AG09319 (cell line): ENCODE results near the gene ATG9B.
A peak's percentile ranks its signal among the peaks of the same experiment; 100 is the strongest.

ENCODE experiments used
- DNase-seq: peaks from one replicate; pipeline ENCODE4 v3.0.0-alpha.2; 2010; ENCODE audit warnings: low read depth; ENCODE audit errors: extremely low read depth
- TF ChIP-seq, protein P1 (sequence below): IDR thresholded peaks from 2 replicates; pipeline ENCODE4 v1.5.1; 2011; ENCODE audit warnings: low read depth, mild to moderate bottlenecking, inconsistent platforms, low read length, moderate library complexity

ATG9B gene

DNA sequence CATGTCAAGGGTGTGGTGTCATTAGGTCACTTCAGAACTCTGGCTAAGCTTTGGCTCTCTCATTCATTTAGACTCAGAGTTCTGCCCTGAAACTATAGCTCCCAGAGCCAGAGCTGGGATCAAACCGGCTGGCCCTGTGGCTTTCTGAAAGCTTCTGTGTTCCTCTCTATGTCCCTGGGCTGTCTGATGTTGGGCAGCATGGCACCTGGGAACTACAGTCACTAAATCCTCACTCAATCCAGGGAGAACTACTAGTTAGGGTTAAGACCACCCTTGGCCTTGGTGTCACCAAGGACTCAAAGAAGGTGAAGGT, 13.2 kb downstream of the ATG9B start:
- no peak for DNase-seq
- TF ChIP-seq, protein P1, sequence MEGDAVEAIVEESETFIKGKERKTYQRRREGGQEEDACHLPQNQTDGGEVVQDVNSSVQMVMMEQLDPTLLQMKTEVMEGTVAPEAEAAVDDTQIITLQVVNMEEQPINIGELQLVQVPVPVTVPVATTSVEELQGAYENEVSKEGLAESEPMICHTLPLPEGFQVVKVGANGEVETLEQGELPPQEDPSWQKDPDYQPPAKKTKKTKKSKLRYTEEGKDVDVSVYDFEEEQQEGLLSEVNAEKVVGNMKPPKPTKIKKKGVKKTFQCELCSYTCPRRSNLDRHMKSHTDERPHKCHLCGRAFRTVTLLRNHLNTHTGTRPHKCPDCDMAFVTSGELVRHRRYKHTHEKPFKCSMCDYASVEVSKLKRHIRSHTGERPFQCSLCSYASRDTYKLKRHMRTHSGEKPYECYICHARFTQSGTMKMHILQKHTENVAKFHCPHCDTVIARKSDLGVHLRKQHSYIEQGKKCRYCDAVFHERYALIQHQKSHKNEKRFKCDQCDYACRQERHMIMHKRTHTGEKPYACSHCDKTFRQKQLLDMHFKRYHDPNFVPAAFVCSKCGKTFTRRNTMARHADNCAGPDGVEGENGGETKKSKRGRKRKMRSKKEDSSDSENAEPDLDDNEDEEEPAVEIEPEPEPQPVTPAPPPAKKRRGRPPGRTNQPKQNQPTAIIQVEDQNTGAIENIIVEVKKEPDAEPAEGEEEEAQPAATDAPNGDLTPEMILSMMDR: no peak

- no peak for DNase-seq
- TF ChIP-seq, protein P1: no peak
Measured at GRCh38 chr7:151010307-151011096, 13.8 kb downstream of the ATG9B start.

- DNase-seq: no peak
- TF ChIP-seq, protein P1: no peak
Measured at GRCh38 chr7:151010037-151010306, 14.3 kb downstream of the ATG9B start.

- no peak for DNase-seq
- TF ChIP-seq, protein P1: no peak
Measured at GRCh38 chr7:151009327-151010036, 14.8 kb downstream of the ATG9B start.

- TF ChIP-seq, protein P1: peak; percentile 63
Measured at GRCh38 chr7:151008511-151009323, 15.6 kb downstream of the ATG9B start.

GRCh38 chr7:151008143-151008510, 16.2 kb downstream of the ATG9B start:
- no peak for DNase-seq

More at GRCh38 chr7:151008511-151009323, 15.6 kb downstream of the ATG9B start:
- DNase-seq: no peak

More at GRCh38 chr7:151008143-151008510, 16.2 kb downstream of the ATG9B start:
- TF ChIP-seq, protein P1: no peak
